HL-60 (cell line): ENCODE results near the gene GDA.

Source experiments
- POLR2AphosphoS5 ChIP-seq: IDR thresholded peaks from 2 replicates; pipeline ENCODE4 v1.6.1; 2012; ENCODE audit warnings: low read depth
- TF ChIP-seq, protein P1 (sequence below): IDR thresholded peaks from one replicate; pipeline ENCODE4 v1.5.1; 2011; ENCODE audit warnings: low read length, control low read depth, inconsistent platforms; ENCODE audit not compliant: insufficient read depth

DNA sequence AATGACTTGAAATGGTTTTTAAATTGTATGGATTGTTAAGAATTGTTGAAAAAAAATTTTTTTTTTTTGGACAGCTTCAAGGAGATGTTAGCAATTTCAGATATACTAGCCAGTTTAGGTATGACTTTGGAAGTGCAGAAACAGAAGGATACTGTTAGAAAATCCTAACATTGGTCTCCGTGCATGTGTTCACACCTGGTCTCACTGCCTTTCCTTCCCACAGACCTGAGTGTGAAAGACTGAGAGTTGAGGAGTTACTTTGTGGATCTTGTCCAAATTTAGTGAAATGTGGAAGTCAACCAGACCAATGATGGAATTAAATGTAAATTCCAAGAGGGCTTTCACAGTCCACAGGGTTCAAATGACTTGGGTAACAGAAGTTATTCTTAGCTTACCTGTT lies 102.3 kb downstream of the GDA start:
- TF ChIP-seq, protein P1, sequence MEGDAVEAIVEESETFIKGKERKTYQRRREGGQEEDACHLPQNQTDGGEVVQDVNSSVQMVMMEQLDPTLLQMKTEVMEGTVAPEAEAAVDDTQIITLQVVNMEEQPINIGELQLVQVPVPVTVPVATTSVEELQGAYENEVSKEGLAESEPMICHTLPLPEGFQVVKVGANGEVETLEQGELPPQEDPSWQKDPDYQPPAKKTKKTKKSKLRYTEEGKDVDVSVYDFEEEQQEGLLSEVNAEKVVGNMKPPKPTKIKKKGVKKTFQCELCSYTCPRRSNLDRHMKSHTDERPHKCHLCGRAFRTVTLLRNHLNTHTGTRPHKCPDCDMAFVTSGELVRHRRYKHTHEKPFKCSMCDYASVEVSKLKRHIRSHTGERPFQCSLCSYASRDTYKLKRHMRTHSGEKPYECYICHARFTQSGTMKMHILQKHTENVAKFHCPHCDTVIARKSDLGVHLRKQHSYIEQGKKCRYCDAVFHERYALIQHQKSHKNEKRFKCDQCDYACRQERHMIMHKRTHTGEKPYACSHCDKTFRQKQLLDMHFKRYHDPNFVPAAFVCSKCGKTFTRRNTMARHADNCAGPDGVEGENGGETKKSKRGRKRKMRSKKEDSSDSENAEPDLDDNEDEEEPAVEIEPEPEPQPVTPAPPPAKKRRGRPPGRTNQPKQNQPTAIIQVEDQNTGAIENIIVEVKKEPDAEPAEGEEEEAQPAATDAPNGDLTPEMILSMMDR, result no peak
- TF ChIP-seq POLR2AphosphoS5, result no peak
